Endothelial cell of umbilical vein (primary cell): Measurements from ENCODE around the gene CEP97. TPM values are rescaled to one million over a fixed set of nuclear protein-coding genes. Genes with fewer than 3 reads are reported as not detected.

Experiments
- BruUV-seq: library from RNA; stranded (reverse); fragments of 400-500 nt; replicated peaks from 2 replicates; lab custom pipeline; 2021; lab: Mats Ljungman, UMichigan
- CTCF ChIA-PET: fragments of 300-600, 350-600 bp; sonication (Branson Sonifier 250); formaldehyde crosslinking; loops from one replicate; lab custom pipeline; 2021; ENCODE audit warnings: antibody characterized with exemption, inconsistent platforms; lab: Charles Lee
- POLR2A ChIA-PET: fragments of 300-600, 350-600 bp; sonication (Branson Sonifier 250); formaldehyde crosslinking; loops from one replicate; lab custom pipeline; 2021; ENCODE audit warnings: antibody characterized with exemption, inconsistent platforms; lab: Charles Lee
- DNase-seq: peaks from one replicate; pipeline ENCODE4 v3.0.0-alpha.2; 2011; ENCODE audit warnings: low read depth, low spot score
- FAIRE-seq: peaks from 2 replicates; lab custom pipeline; 2011; peaks lifted over from hg19 to GRCh38; lab: Jason Lieb, UNC
- H2AFZ ChIP-seq: 2 replicates; pipeline ENCODE4 v1.6.0; 2012; ENCODE audit warnings: low read depth, low read length, control low read depth, inconsistent platforms
- H3K27ac ChIP-seq: 2 replicates; pipeline ENCODE4 v1.5.1; 2011; ENCODE audit warnings: low read depth, mild to moderate bottlenecking, control low read depth, low read length, moderate library complexity; ENCODE audit not compliant: insufficient read depth
- H3K27me3 ChIP-seq, 2 experiments: 2 replicates each; pipeline versions ENCODE4 v1.6.0 to v1.6.1; 2011; ENCODE audit warnings: low read length in 2 of 2, mixed read lengths in 1 of 2; ENCODE audit not compliant: control insufficient read depth in 2 of 2, insufficient read depth in 2 of 2
- H3K36me3 ChIP-seq, 2 experiments: 2 replicates in 1 of 2; 3 replicates in 1 of 2; pipeline ENCODE4 v1.5.1; 2011; ENCODE audit warnings: low read length in 2 of 2, mild to moderate bottlenecking in 1 of 2, moderate library complexity in 1 of 2; ENCODE audit not compliant: control insufficient read depth in 2 of 2, insufficient read depth in 2 of 2; ENCODE audit errors: extremely low read depth in 1 of 2
- H3K4me1 ChIP-seq: 3 replicates; pipeline ENCODE4 v1.5.1; 2011; ENCODE audit warnings: mild to moderate bottlenecking, low read length; ENCODE audit not compliant: control insufficient read depth, insufficient read depth; ENCODE audit errors: extremely low read depth
- H3K4me2 ChIP-seq: 2 replicates; pipeline ENCODE4 v1.6.1; 2011; ENCODE audit warnings: low read length, control low read depth, mixed read lengths; ENCODE audit not compliant: insufficient read depth
- H3K4me3 ChIP-seq, 3 experiments: fragments of 200-600 bp in 1 of 3; sonication (generic), shearing (Covaris generic) in 1 of 3; replicated peaks in 1 of 3; 2 replicates each; pipeline ENCODE4 v1.5.1; 2011 to 2016; ENCODE audit warnings: control low read depth in 3 of 3, low read length in 3 of 3, mild to moderate bottlenecking in 2 of 3, inconsistent platforms in 1 of 3, low read depth in 1 of 3, moderate library complexity in 1 of 3; ENCODE audit not compliant: insufficient read depth in 1 of 3
- H3K79me2 ChIP-seq: 2 replicates; pipeline ENCODE4 v1.6.0; 2012; ENCODE audit warnings: low read length, inconsistent platforms; ENCODE audit not compliant: control insufficient read depth, insufficient read depth
- H3K9ac ChIP-seq: replicated peaks from 2 replicates; pipeline ENCODE3; 2011; ENCODE audit warnings: low read length, control low read depth; ENCODE audit not compliant: insufficient read depth; ENCODE audit errors: extremely low read depth
- H3K9me1 ChIP-seq: replicated peaks from 3 replicates; pipeline ENCODE4 v1.6.0; 2011; ENCODE audit warnings: mild to moderate bottlenecking, low read length; ENCODE audit not compliant: control insufficient read depth, insufficient read depth; ENCODE audit errors: extremely low read depth
- H3K9me3 ChIP-seq: replicated peaks from 2 replicates; pipeline ENCODE4 v1.5.1; 2012; ENCODE audit warnings: low read length, inconsistent platforms; ENCODE audit not compliant: control insufficient read depth, insufficient read depth
- H4K20me1 ChIP-seq: replicated peaks from 2 replicates; pipeline ENCODE3; 2011; ENCODE audit warnings: mild to moderate bottlenecking, low read length; ENCODE audit not compliant: control insufficient read depth, insufficient read depth; ENCODE audit errors: extremely low read depth
- CTCF ChIP-seq, 2 donors: IDR thresholded peaks; 1 replicate in 1 of 2; 2 replicates in 1 of 2; pipeline ENCODE4 v1.5.1; 2011; ENCODE audit warnings: low read length in 2 of 2, mild to moderate bottlenecking in 2 of 2, moderate library complexity in 2 of 2, control low read depth in 1 of 2, inconsistent platforms in 1 of 2, low read depth in 1 of 2; ENCODE audit not compliant: insufficient read depth in 1 of 2; ENCODE audit errors: extremely low read depth in 1 of 2
- dilution Hi-C: fragments of 300-500 bp; cut with MboI; formaldehyde crosslinking; loops from one replicate; pipeline ENCODE4 v1.15.0; 2019; ENCODE audit warnings: low sequenced_read_pairs; ENCODE audit not compliant: extremely low pct_ligation_motif_present
- intact Hi-C: fragments of 100-400 bp; cut with micrococcal nuclease; formaldehyde crosslinking; loops from one replicate; pipeline ENCODE4 v1.10.0; 2022
- polyA plus RNA-seq, 4 experiments: library from polyadenylated mRNA; depleted of rRNA in 3 of 4; stranded (reverse) in 3 of 4; unstranded in 1 of 4; fragments of >200 nt; gene quantifications; 2 replicates each; pipeline versions ENCODE4 v1.2.1 to v1.2.3, GENCODE V29; 2011 to 2012; ENCODE audit warnings: missing spikeins in 1 of 4
- total RNA-seq: library from RNA; stranded (reverse); gene quantifications from 2 replicates; pipeline ENCODE4 v1.2.3, GENCODE V29; 2021

CEP97 gene
- total and polyA plus RNA-seq, 2 donors (not counting 3 experiments of a cell fraction or from before 2014, with no cell fraction given) = 1.9 to 10.3 TPM

- Histone ChIP-seq H3K4me1 (no peaks in the 10 kb centered on the region), H3K4me2 (no peak overlapping the region), H3K4me3 (no peak overlapping the region), H3K9me3 (no peaks in the 10 kb centered on the region), H3K27me3 (no peaks in the 10 kb centered on the region), H4K20me1 (no peaks in the 10 kb centered on the region), H3K79me2 (no peaks in the 10 kb centered on the region), H3K9ac (no peak overlapping the region), H2AFZ (no peak overlapping the region), H3K27ac (no peak overlapping the region), H3K36me3 (peaks cover 0 to 6% of the 10 kb centered on the region in 2 experiments), H3K9me1 (no peaks in the 10 kb centered on the region)
- POLR2A ChIA-PET = no interaction called here
- intact Hi-C loops (no loop called here), dilution Hi-C loops (no loop called here)
- CTCF ChIA-PET = interaction anchor here (3.5 kb wide), 1 partner anchor 405 kb away, joined by 20 read pairs; no protein-coding TSS in a partner anchor
- no peak for FAIRE-seq
- BruUV-seq = no TSS peak
- DNase-seq = no peak
- no peak for TF ChIP-seq CTCF (IDR thresholded peaks at IDR 0.05; ENCODE audit: extremely low read depth in 1 of 2, insufficient read depth in 1 of 2, low read depth in 1 of 2, low read length in 2 of 2)
These were observed 95.3 kb downstream of the CEP97 start for GRCh38 chr3:101819649-101820206.

Other genes starting within 250 kb of the CEP97 start
- gene SENP7, start 211.4 kb upstream of the CEP97 start, total RNA-seq = 18.7 and 20.2 TPM in 2 replicates
- gene SENP7, start 211.4 kb upstream of the CEP97 start, polyA plus RNA-seq = 4.5 and 5.1 TPM in 2 replicates
- 28.0 and 29.6 TPM in 2 replicates for gene TRMT10C, start 162.7 kb upstream of the CEP97 start, total RNA-seq
- gene TRMT10C, start 162.7 kb upstream of the CEP97 start, polyA plus RNA-seq = 13.8 and 16.6 TPM in 2 replicates
- 137 and 155 TPM in 2 replicates for gene PCNP, start 150.4 kb upstream of the CEP97 start, total RNA-seq
- 13.4 and 22.7 TPM in 2 replicates for gene PCNP, start 150.4 kb upstream of the CEP97 start, polyA plus RNA-seq
- 14.7 and 15.8 TPM in 2 replicates for gene ZBTB11, start 47.5 kb upstream of the CEP97 start, total RNA-seq
- gene ZBTB11, start 47.5 kb upstream of the CEP97 start, polyA plus RNA-seq = 3.6 and 4.2 TPM in 2 replicates
- 1,070 and 1,111 TPM in 2 replicates for gene RPL24, start 37.9 kb upstream of the CEP97 start, total RNA-seq
- 398 and 766 TPM in 2 replicates for gene RPL24, start 37.9 kb upstream of the CEP97 start, polyA plus RNA-seq
- gene NXPE3, start 54.6 kb downstream of the CEP97 start, total RNA-seq = 19.9 and 20.3 TPM in 2 replicates
- gene NXPE3, start 54.6 kb downstream of the CEP97 start, polyA plus RNA-seq = 12.3 and 13.7 TPM in 2 replicates
- 27.4 and 28.9 TPM in 2 replicates for gene NFKBIZ, start 124.9 kb downstream of the CEP97 start, total RNA-seq
- 16.7 and 17.5 TPM in 2 replicates for gene NFKBIZ, start 124.9 kb downstream of the CEP97 start, polyA plus RNA-seq